GM19240 (cell line): ENCODE results near the gene SERPINB2.
"Not testable (repeated sequence)": the region's sequence is repeated elsewhere in the genome, so short reads cannot be mapped to it uniquely, and the experiment has no call there.

Experiments used
- DNase-seq: peaks from one replicate; pipeline ENCODE4 v3.0.0; 2011; ENCODE audit warnings: low spot score; ENCODE audit not compliant: insufficient read length

SERPINB2 gene

GRCh38 chr18:63888470-63889190, 1.1 kb downstream of the SERPINB2 start:
- no peak for DNase-seq

DNA sequence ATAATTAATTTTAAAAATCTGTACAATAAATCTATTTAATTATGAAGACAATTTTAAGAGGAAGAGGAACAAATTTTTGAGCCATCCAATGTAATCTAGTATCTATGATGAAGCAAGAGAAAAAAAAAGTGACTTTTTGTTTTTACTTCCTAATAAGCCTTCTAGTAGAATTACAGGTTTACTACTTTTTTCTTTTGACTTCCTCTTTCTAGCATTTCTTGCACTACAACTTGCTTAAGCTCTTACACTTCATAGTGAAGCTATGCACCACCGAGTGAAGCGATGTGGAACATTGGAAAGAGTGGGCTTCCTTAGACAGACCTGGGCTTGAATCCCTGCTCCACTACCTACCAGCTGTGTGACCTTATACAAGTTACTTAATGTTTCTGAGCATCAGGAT, 2.1 kb downstream of the SERPINB2 start:
- no peak for DNase-seq

DNA sequence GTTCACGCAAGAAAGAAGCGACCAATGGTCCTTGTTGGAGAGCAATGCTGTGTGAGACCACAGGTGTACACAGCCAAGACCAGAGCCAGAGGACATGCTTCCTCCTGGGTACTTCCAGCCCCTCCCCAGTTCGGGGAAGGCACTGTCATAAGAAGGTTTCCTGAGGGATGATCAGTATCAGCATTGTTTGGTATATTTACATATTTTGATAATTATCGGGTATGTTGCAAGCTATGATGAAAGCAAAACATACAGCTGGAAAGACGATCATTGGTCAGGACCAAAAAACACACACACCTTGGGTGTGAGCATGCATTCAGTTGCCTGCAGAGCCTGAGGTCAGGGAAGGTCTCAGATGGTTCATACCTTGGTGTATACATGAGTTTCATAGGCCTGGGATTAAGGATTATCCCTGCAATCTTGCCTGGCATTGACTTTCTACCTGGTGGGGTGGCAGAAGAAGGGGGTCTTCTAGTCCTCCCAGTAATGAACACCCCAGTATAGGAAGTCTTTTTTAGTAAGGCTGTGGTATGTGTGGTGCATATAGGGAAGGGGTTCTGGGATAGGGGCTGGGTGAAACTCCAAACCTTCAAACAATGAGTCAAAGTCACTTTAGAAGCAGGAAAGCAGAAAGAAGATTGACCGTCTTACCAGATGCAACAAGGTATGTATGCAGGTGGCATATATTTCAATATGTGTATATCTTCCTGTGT, 2.9 kb downstream of the SERPINB2 start:
- no peak for DNase-seq

DNA sequence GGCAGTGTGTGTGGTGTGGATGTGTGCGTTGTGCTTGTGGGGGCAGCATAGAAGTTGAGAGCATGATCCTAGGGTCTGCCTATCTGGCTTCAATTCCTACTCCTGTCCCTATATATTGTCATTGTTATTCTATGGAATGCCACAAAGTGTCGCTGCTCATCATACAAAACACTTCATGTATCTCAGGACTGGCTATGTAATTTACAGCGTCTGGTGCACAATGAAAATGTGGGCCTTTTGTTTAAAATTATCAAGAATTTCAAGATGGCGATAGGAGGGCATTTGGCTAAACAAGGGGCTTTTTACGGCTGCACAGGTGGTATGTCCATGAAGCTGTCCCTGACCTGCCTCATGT, 3.4 kb downstream of the SERPINB2 start:
- no peak for DNase-seq

GRCh38 chr18:63892566-63892965, 5.1 kb downstream of the SERPINB2 start:
- DNase-seq = no peak

DNA sequence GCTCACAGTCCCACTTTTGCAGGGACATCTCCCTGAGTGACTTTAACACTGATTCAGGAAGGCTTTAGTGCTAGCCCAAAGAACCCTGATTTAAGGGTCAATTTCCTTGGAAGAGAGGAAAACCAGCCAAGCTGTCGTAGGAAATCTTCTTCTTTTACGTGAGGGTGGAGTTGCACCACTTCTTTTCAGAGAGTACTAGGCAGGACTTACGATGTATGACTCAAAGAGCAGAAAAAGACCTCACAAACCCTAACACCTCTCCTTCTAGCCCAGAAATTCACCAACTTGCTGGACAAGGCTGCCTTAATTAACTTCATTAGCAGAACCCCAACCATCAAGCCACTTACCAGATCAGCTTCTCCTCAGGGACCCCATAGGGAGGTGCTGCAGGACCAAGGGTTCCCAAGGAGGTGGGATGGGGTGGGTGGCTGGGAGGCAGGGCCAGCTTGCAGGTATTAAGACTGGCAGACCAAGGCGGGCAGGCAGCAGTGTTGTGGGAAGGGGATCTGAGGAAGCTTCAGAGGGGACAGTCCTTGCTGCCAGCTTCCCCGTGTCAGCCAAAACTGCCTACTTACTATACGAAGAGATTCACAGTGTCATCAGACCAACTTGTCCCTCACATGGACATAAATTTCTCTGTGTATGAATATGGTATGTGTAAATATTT, 6.7 kb downstream of the SERPINB2 start:
- no peak for DNase-seq

DNA sequence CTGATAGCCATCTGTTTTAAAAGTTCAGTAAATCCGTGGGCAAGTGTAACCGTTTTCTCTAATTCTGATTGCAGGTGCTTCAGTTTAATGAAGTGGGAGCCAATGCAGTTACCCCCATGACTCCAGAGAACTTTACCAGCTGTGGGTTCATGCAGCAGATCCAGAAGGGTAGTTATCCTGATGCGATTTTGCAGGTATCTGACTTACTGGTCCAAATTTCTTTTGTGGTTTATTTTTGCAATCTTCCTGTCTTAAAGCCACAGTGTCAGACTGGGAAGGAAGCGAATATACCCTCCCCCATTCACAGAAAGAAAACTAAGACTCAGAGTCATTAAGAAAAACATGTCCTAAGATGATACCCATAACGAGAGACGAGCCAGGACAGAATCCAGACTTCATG, 7.7 kb downstream of the SERPINB2 start:
- no peak for DNase-seq

DNA sequence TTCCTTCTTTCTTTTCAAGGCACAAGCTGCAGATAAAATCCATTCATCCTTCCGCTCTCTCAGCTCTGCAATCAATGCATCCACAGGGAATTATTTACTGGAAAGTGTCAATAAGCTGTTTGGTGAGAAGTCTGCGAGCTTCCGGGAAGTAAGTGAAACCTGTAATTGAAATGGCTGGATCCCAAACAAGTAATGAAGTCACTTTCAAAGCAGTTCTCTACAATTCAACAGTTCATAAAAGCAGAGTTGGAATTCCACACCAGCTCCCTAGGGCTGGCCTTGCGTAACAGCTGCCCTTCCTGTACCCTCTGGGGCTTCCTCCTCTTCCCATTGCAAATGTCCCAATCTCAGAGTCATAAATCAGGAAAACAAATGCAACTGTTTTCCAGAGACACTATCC, 9.6 kb downstream of the SERPINB2 start:
- no peak for DNase-seq

GRCh38 chr18:63899206-63899605, 11.7 kb downstream of the SERPINB2 start:
- no peak for DNase-seq

- DNase-seq = no peak
Measured at GRCh38 chr18:63903851-63904570, 16.5 kb downstream of the SERPINB2 start.

GRCh38 chr18:63904694-63905093, 17.2 kb downstream of the SERPINB2 start:
- DNase-seq = no peak

DNA sequence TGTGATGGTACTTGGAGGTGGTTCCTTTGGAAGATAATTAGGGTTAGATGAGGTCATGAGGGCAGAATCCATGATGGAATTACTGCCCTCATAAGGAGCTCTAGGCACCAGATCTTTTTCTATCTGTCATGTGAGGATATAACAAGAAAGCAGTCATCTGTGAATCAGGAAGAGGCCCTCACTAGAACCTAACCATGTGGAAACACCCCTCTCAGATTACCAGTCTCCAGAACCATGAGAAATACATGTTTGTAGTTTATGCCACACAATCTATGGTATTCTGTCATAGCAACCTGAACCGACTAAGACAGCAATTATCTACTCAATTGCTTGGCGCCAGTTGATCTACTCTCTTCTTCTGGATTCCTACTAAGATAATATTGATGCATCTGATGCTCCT, 17.9 kb downstream of the SERPINB2 start:
- DNase-seq = no peak

DNA sequence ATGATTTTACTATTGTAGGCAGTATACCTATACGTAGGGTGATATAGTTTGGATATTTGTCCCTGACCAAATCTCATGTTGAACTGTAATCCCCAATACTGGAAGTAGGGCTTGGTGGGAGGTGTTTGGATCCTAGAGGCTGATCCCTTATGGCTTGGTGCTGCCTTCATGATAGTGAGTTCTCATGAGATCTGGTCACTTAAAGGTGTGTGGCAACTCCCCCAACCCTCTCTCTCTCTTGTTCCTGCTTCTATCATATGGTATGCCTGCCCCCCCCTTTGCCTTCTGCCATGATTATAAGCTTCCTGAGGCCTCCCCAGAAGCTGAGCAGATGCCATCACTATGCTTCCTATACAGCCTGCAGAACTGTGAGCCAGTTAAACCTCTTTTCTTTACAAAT, 18.6 kb downstream of the SERPINB2 start:
- DNase-seq = no peak

DNA sequence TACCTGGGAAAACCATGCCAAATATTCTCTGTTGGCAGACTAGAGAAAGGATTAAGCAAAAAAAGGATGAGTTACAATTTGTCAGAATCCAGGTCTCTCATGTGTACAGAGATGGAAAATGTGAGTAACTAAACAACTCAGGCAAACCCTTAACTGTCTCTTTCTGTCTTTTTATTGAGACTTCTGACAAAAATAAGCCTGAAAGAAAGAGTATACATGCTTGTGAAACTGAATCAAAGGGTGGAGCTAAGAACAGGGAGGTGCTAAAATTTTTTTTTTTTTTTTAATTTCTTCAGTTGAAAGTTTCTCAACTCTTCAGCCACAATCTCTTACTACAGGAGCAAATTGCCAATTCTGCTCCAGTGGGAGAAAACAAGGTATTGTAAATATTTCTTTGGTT, 20.2 kb downstream of the SERPINB2 start, which contains the start of gene SERPINB10:
Gene SERPINB10, plus strand, starts transcription at position 295 of the 400 bp plus-strand sequence. CDS start 7,553 bp downstream, outside the sequence.
- no peak for DNase-seq

DNA sequence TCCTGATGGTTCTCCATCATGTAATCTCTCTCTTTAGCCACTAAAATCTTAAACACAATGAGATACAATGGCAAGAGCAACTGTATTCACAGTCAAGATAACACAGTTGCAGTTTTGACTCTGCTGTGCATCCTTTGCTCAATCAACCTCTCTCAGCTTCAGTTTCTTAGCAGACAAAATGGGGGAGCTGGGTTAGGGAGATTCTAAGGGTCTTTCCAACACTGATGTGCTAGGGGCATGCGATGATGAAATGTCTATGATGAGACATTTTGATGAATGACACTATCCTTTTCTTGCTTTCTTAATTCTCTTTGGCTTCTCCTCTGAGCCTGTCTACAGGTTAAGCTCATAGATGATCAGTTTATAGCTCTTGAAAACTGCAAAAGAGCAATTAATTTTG, 21.4 kb downstream of the SERPINB2 start:
- no peak for DNase-seq

GRCh38 chr18:63909870-63910269, 22.4 kb downstream of the SERPINB2 start:
- DNase-seq = no peak

DNA sequence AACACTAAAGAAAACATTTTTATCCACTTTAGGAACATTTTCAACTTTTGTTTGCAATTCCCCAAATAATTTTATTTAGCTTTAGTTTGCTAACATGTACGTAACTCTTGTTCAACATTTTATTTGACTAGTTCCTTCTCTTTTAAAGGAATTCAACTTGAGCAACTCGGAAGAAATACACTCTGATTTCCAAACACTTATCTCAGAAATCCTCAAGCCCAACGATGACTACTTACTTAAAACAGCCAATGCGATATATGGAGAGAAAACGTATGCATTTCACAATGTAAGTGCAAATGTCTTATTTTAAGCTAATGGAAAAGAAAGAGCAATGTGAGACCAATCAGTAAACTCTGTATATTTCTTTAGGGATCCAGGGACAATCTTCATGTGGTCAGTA, 30.3 kb downstream of the SERPINB2 start:
- no peak for DNase-seq

DNA sequence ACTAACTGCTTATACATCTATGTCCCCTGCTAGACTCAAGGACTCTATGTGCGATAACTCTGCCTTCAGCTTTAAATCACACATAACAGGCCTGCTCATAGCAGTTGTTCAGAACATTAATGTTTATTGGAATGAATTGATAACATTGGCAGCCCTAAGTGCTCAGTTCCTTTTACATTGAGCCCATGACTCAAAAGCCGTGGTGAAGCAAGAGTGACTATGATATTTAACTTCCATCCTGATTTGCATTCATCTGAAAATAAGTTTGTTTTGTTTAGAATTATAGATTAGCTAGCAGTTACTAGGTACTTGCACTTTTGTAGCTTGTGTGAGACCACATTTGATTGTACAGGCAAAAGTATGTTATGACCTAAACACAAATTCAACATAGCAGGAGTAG, 34.5 kb downstream of the SERPINB2 start:
- DNase-seq = no peak

GRCh38 chr18:63924551-63924950, 37.0 kb downstream of the SERPINB2 start:
- DNase-seq = no peak

DNA sequence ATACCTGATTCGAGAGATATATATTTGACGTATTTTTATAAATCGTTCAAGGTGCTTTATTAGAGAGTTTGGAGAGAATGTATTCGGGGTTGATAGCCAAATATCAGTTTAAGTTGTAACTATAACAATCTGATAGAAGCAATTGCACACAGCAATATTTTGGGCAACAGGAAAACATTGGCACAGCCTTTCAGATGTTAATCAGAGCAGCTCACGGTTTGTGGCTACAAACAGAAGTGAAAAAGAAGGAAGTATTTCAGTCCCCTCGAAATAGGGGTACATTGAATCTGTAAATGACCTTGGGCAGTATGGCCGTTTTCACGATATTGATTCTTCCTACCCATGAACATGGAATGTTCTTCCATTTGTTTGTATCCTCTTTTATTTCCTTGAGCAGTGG, 40.8 kb downstream of the SERPINB2 start:
- DNase-seq = no peak

DNA sequence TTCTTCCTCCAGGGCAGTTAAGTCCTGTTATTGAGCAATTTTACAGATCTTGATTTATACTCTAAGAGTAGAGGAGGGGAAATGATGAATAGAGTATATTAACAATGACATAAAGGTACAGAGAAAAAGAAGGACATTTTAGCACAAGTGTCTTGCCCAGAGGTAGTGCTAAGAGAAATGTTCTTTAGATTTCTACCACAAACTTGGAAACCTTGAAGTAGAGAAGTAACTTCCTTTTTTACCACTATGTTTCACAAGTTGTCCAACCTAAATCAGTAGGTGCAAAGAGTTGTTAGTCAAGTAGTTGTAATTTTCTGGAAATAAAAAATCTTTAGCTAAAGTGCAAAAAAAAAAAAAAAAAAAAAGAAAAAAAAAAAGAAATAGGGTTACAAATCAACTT, 41.9 kb downstream of the SERPINB2 start:
- not testable (repeated sequence) for DNase-seq
